Measurements from ENCODE around the gene TMEM14C. TPM values are rescaled to one million over a fixed set of nuclear protein-coding genes. Genes with fewer than 3 reads are reported as not detected.

TMEM14C gene
- total and polyA plus RNA-seq, 4 donors = 52.8 to 173 (median 78.3) TPM

Small RNAs within 50 kb of the gene (small RNA-seq; reads per million reads assigned to genes)
- gene RF00019 (ENCODE audit: low replicate concordance) = not detected
- gene RNA5SP203 (ENCODE audit: low replicate concordance) = not detected

Other genes starting within 250 kb of the TMEM14C start
- 10 to 100 TPM; 21.6 to 57.4 TPM for gene GCNT2, start 201.7 kb upstream of the TMEM14C start, total RNA-seq
- 1 to 10 TPM; 7.8 to 9.9 TPM for gene GCNT2, start 201.7 kb upstream of the TMEM14C start, polyA plus RNA-seq
- 1 to 10 TPM; 1.3 to 3.5 TPM for gene C6orf52, start 28.5 kb upstream of the TMEM14C start, total RNA-seq
- gene C6orf52, start 28.5 kb upstream of the TMEM14C start, polyA plus RNA-seq = 1 to 10 TPM; 1.3 to 2.5 TPM
- 10 to 100 TPM in 1 of 2 donors, 1 to 10 TPM in 1; 6.1 to 10.7 TPM for gene PAK1IP1, start 28.1 kb upstream of the TMEM14C start, total RNA-seq
- 10 to 100 TPM; 11.3 to 16.9 TPM for gene PAK1IP1, start 28.1 kb upstream of the TMEM14C start, polyA plus RNA-seq
- gene TMEM14B, start 24.7 kb downstream of the TMEM14C start, total RNA-seq = 10 to 100 TPM; 47.2 to 77.6 TPM
- gene TMEM14B, start 24.7 kb downstream of the TMEM14C start, polyA plus RNA-seq = 100 to 1,000 TPM in 1 of 2 donors, 10 to 100 TPM in 1; 45.6 to 112 TPM
- 1 to 10 TPM; 3.2 to 4.6 TPM for gene MAK, start 115.5 kb downstream of the TMEM14C start, total RNA-seq
- 1 to 10 TPM; 1.0 to 2.1 TPM for gene MAK, start 115.5 kb downstream of the TMEM14C start, polyA plus RNA-seq
- gene GCM2, start 159.0 kb downstream of the TMEM14C start, total RNA-seq = not detected
- gene GCM2, start 159.0 kb downstream of the TMEM14C start, polyA plus RNA-seq = not detected
- 1 to 10 TPM in 1 of 2 donors, under 1 TPM in 1; 0.49 to 5.3 TPM for gene SYCP2L, start 164.0 kb downstream of the TMEM14C start, total RNA-seq
- gene SYCP2L, start 164.0 kb downstream of the TMEM14C start, polyA plus RNA-seq = under 1 TPM; 0.49 to 0.89 TPM

Data from lung (tissue), 5 donors.